ENCODE data around the gene FAM89A. TPM values are rescaled to one million over a fixed set of nuclear protein-coding genes. Genes with fewer than 3 reads are reported as not detected.
A peak's percentile ranks its signal among the peaks of the same experiment; 100 is the strongest.

The FAM89A gene
- total RNA-seq, 1 donor from 2014 or later: 9.6 TPM

DNA sequence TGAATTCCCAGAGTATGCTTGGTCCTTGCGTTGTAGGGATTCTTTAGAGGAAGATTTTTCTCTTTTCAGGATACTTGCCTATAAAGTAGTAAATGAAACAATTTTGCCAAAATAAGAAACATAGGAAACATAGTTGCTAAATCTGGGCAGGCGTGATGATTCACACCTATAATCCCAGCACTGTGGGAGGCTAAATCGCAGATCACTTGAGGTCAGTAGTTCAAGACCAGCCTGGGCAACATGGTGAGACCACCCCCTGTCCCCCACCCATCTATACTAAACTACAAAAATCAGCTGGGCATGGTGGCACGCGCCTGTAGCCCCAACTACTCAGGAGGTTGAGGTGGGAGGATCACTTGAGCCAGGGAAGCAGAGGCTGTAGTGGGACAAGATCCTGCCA lies 56.2 kb downstream of the FAM89A start:
- DNase-seq (ENCODE audit: low read depth) (no peak), FAIRE-seq (no peak)
- Mint-ChIP-seq H3K4me1 (ENCODE audit: low read depth, unreplicated experiment) (peaks cover 14% of the 10 kb centered on the region), H3K36me3 (ENCODE audit: low read depth, unreplicated experiment) (no peaks in the 10 kb centered on the region), H3K4me3 (ENCODE audit: unreplicated experiment) (no peak overlapping the region), H3K9me3 (ENCODE audit: unreplicated experiment) (no peaks in the 10 kb centered on the region), H3K27ac (ENCODE audit: unreplicated experiment) (no peak overlapping the region), H3K27me3 (ENCODE audit: low read depth, unreplicated experiment) (no peaks in the 10 kb centered on the region)
- H3K4me2 ChIP-seq (ENCODE audit: low read length): no peak overlapping the region
- no peak overlapping the region for H3K27ac ChIP-seq (ENCODE audit: low read depth, low read length)
- no peak overlapping the region for H3K9ac ChIP-seq (ENCODE audit: low read length)
- H3K79me2 ChIP-seq (ENCODE audit: insufficient read depth, low read length): peaks cover 29% of the 10 kb centered on the region
- no peaks in the 10 kb centered on the region for H4K20me1 ChIP-seq (ENCODE audit: insufficient read depth, low read length)
- TF ChIP-seq EZH2 (IDR thresholded peaks at IDR 0.05; ENCODE audit: insufficient read depth, low read length): no peak
- TF ChIP-seq, protein P1, sequence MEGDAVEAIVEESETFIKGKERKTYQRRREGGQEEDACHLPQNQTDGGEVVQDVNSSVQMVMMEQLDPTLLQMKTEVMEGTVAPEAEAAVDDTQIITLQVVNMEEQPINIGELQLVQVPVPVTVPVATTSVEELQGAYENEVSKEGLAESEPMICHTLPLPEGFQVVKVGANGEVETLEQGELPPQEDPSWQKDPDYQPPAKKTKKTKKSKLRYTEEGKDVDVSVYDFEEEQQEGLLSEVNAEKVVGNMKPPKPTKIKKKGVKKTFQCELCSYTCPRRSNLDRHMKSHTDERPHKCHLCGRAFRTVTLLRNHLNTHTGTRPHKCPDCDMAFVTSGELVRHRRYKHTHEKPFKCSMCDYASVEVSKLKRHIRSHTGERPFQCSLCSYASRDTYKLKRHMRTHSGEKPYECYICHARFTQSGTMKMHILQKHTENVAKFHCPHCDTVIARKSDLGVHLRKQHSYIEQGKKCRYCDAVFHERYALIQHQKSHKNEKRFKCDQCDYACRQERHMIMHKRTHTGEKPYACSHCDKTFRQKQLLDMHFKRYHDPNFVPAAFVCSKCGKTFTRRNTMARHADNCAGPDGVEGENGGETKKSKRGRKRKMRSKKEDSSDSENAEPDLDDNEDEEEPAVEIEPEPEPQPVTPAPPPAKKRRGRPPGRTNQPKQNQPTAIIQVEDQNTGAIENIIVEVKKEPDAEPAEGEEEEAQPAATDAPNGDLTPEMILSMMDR (IDR thresholded peaks at IDR 0.05; ENCODE audit: insufficient read depth, low read depth, low read length): no peak
- H2AFZ ChIP-seq (ENCODE audit: low read depth, low read length): no peak overlapping the region
- H3K27me3 ChIP-seq (ENCODE audit: insufficient read depth, low read length): no peaks in the 10 kb centered on the region
- no peak overlapping the region for H3K4me3 ChIP-seq (ENCODE audit: insufficient read depth, low read depth, low read length)
- H3K4me1 ChIP-seq (ENCODE audit: insufficient read depth, low read length): peaks cover 5% of the 10 kb centered on the region
- no peaks in the 10 kb centered on the region for H3K9me3 ChIP-seq (ENCODE audit: insufficient read depth, low read depth, low read length)
- H3K36me3 ChIP-seq (ENCODE audit: insufficient read depth, low read length): peaks cover 5% of the 10 kb centered on the region

DNA sequence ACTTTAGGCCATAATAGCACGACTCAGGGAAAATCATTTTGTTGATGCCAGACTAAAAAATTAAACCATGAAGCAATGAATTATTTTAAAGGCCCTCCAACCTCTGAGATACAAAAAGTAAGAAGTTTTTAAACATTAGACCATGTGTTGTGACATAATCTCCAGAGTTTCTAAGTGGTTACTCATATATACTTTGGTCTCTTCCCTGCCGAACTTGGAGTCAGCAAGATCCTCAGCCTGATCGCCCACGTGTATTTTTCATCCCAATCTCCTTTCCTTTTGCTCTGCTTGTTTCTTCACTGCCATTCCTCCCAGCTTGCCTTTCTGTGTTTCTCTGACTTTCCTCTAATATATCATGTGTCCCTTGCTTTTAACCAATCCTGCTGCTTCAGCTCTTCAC lies 57.4 kb downstream of the FAM89A start:
- Histone ChIP-seq H3K9me3 (ENCODE audit: insufficient read depth, low read depth, low read length) (no peaks in the 10 kb centered on the region), H3K36me3 (ENCODE audit: insufficient read depth, low read length) (peaks cover 5% of the 10 kb centered on the region), H3K27ac (ENCODE audit: low read depth, low read length) (no peak overlapping the region), H3K4me1 (ENCODE audit: insufficient read depth, low read length) (peaks cover 8% of the 10 kb centered on the region), H3K4me2 (ENCODE audit: low read length) (no peak overlapping the region), H3K9ac (ENCODE audit: low read length) (no peak overlapping the region), H3K4me3 (ENCODE audit: insufficient read depth, low read depth, low read length) (no peak overlapping the region), H3K27me3 (ENCODE audit: insufficient read depth, low read length) (no peaks in the 10 kb centered on the region), H3K79me2 (ENCODE audit: insufficient read depth, low read length) (peaks cover 33% of the 10 kb centered on the region), H4K20me1 (ENCODE audit: insufficient read depth, low read length) (no peaks in the 10 kb centered on the region), H2AFZ (ENCODE audit: low read depth, low read length) (no peak overlapping the region)
- Mint-ChIP-seq H3K9me3 (ENCODE audit: unreplicated experiment) (no peaks in the 10 kb centered on the region), H3K36me3 (ENCODE audit: low read depth, unreplicated experiment) (no peaks in the 10 kb centered on the region), H3K4me3 (ENCODE audit: unreplicated experiment) (no peak overlapping the region), H3K27me3 (ENCODE audit: low read depth, unreplicated experiment) (no peaks in the 10 kb centered on the region), H3K27ac (ENCODE audit: unreplicated experiment) (no peak overlapping the region), H3K4me1 (ENCODE audit: low read depth, unreplicated experiment) (peaks cover 15% of the 10 kb centered on the region)
- peak; percentile 57 for DNase-seq (ENCODE audit: low read depth)
- TF ChIP-seq EZH2 (IDR thresholded peaks at IDR 0.05; ENCODE audit: insufficient read depth, low read length): no peak
- TF ChIP-seq, protein P1 (IDR thresholded peaks at IDR 0.05; ENCODE audit: insufficient read depth, low read depth, low read length): no peak
- no peak for FAIRE-seq

DNA sequence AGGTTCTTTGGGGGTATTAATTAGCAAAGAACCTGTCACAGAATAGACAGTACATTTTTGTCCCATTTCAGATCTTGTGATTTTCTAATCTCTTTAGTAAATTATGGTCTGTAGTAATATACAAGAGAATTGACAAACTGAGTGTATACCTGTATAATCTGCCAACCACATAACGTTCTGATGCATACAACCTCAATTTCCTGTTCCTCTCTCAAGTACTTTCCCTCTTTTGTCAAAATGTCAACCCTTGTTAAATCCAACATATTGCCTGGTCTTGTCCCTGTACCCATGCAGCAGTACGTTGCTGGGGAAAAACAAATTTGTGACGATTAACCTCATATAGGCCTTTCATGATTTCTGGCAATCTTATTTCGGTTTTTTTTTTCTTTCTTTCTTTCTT lies 60.1 kb downstream of the FAM89A start:
- H3K9me3 ChIP-seq (ENCODE audit: insufficient read depth, low read depth, low read length): no peaks in the 10 kb centered on the region
- no peaks in the 10 kb centered on the region for H3K9me3 Mint-ChIP-seq (ENCODE audit: unreplicated experiment)
- H3K4me1 ChIP-seq (ENCODE audit: insufficient read depth, low read length): peaks cover 5% of the 10 kb centered on the region
- no peak for FAIRE-seq
- H3K27ac ChIP-seq (ENCODE audit: low read depth, low read length): no peak overlapping the region
- H3K4me3 ChIP-seq (ENCODE audit: insufficient read depth, low read depth, low read length): peak overlapping the region; percentile 95
- H3K79me2 ChIP-seq (ENCODE audit: insufficient read depth, low read length): peaks cover 33% of the 10 kb centered on the region
- H3K4me3 Mint-ChIP-seq (ENCODE audit: unreplicated experiment): no peak overlapping the region
- no peaks in the 10 kb centered on the region for H3K27me3 ChIP-seq (ENCODE audit: insufficient read depth, low read length)
- peaks cover 3% of the 10 kb centered on the region for H4K20me1 ChIP-seq (ENCODE audit: insufficient read depth, low read length)
- H3K27me3 Mint-ChIP-seq (ENCODE audit: low read depth, unreplicated experiment): no peaks in the 10 kb centered on the region
- no peak overlapping the region for H2AFZ ChIP-seq (ENCODE audit: low read depth, low read length)
- TF ChIP-seq EZH2 (IDR thresholded peaks at IDR 0.05; ENCODE audit: insufficient read depth, low read length): no peak
- TF ChIP-seq, protein P1 (IDR thresholded peaks at IDR 0.05; ENCODE audit: insufficient read depth, low read depth, low read length): no peak
- H3K4me1 Mint-ChIP-seq (ENCODE audit: low read depth, unreplicated experiment): peaks cover 7% of the 10 kb centered on the region
- peaks cover 5% of the 10 kb centered on the region for H3K36me3 ChIP-seq (ENCODE audit: insufficient read depth, low read length)
- H3K9ac ChIP-seq (ENCODE audit: low read length): peak overlapping the region; percentile 85
- DNase-seq (ENCODE audit: low read depth): no peak
- H3K36me3 Mint-ChIP-seq (ENCODE audit: low read depth, unreplicated experiment): no peaks in the 10 kb centered on the region
- H3K4me2 ChIP-seq (ENCODE audit: low read length): peak overlapping the region; percentile 95
- H3K27ac Mint-ChIP-seq (ENCODE audit: unreplicated experiment): no peak overlapping the region

Measured in astrocyte (in vitro differentiated cells and primary cell).